ENCODE results near the gene P4HTM.

P4HTM gene

DNA sequence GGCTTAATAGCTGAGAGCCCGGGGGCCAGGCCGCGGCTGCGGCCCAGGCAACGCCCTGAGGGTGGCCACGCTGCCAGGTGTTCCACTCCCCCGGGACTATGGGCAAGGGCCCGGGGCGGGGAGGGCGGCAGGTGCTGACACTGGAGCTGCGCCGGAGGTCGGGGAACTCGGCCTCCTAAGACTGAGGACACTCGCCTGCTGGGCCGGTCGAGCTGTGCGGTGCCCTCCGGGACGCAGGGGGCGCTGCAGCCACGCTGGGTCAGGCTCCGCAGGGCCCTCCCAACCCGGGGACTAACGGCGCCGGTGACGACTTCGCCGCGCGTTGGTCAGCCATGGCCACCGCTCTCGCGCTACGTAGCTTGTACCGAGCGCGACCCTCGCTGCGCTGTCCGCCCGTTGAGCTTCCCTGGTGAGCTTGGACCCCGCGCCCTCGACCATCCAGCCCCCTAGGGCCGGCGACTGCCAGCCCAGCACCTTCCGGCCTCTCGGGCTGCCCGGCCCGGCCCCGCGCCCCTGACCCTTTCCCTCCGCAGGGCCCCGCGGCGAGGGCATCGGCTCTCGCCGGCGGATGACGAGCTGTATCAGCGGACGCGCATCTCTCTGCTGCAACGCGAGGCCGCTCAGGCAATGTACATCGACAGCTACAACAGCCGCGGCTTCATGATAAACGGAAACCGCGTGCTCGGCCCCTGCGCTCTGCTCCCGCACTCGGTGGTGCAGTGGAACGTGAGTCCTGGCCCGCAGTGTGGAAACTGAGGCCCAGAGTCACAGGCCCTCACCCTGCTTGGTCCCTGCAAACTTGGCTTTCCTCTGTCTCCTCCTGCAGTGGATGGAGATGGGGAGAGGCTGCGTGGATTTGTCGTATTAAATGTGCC lies 32.0 kb downstream of the P4HTM start, which contains the start of gene NDUFAF3:
Gene NDUFAF3 (plus strand): TSS at position 309 of the 875 bp plus-strand sequence. CDS start 24 bp downstream, at position 333.
- Mint-ChIP-seq H3K9me3 (no peaks in the 10 kb centered on the region), H3K36me3 (ENCODE audit: low read depth) (peaks cover 44% of the 10 kb centered on the region), H3K27me3 (no peaks in the 10 kb centered on the region), H3K27ac (peak within 1 kb of the TSS; percentile 95), H3K4me1 (ENCODE audit: low read depth) (peaks cover 68% of the 10 kb centered on the region), H3K4me3 (peak within 1 kb of the TSS; percentile 91)

DNA sequence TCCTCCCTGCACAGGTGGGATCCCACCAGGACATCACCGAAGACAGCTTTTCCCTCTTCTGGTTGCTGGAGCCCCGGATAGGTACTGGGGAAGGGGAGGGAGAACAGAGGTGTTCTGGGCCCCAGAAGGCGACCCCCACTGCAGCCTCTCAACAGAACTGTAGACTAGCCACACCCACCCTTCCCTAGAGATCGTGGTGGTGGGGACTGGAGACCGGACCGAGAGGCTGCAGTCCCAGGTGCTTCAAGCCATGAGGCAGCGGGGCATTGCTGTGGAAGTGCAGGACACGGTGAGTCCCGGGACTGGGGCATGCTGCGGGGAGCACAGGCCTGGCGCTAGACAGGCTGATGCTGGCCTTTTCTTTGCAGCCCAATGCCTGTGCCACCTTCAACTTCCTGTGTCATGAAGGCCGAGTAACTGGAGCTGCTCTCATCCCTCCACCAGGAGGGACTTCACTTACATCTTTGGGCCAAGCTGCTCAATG lies 32.7 kb downstream of the P4HTM start:
- Mint-ChIP-seq H3K9me3 (no peaks in the 10 kb centered on the region), H3K4me1 (ENCODE audit: low read depth) (peaks cover 69% of the 10 kb centered on the region), H3K4me3 (peak overlapping the region; percentile 91), H3K27me3 (no peaks in the 10 kb centered on the region), H3K27ac (peak overlapping the region; percentile 95), H3K36me3 (ENCODE audit: low read depth) (peaks cover 50% of the 10 kb centered on the region)

DNA sequence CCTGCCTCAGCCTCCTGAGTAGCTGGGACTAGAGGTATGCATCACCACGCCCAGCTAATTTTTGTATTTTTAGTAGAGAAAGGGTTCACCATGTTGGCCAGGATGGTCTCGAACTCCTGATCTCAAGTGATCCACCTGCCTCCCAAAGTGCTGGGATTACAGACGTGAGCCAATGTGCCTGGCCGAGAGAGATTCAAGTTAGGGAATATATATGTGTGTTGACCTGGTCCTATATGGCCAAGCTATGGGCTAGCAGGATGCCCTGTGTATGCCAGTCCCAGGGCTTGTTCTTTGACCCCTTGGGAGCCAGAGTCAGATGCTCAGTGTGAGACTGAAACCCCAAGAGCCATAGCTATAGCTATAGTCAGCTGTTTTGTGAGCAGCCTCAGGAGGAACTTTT lies 33.7 kb downstream of the P4HTM start:
- Mint-ChIP-seq H3K36me3 (ENCODE audit: low read depth) (peaks cover 61% of the 10 kb centered on the region), H3K27me3 (no peaks in the 10 kb centered on the region), H3K4me3 (peak overlapping the region; percentile 91), H3K27ac (peak overlapping the region; percentile 49), H3K9me3 (no peaks in the 10 kb centered on the region), H3K4me1 (ENCODE audit: low read depth) (peaks cover 73% of the 10 kb centered on the region)

DNA sequence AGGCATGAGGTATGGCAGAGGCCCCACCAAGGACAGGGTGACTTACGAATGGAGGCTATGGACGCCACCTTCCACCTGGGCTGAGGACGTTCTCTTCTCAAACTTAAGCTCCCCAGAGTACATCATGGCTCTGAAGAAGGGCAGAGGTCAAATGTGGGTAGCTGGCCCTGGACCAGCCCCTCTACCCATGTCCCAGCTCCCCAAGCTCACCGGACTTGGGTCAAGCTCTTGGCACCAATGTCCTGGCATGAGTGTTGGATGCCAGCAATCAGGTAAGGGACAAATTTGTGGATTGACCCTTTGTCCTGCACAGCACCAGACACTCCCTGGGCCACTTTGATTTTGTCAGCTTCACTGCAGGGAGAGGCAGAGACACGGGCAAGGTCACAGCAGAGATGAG lies 34.4 kb downstream of the P4HTM start:
- Mint-ChIP-seq H3K27me3 (no peaks in the 10 kb centered on the region), H3K4me3 (peak overlapping the region; percentile 91), H3K36me3 (ENCODE audit: low read depth) (peaks cover 66% of the 10 kb centered on the region), H3K4me1 (ENCODE audit: low read depth) (peaks cover 71% of the 10 kb centered on the region), H3K9me3 (no peaks in the 10 kb centered on the region), H3K27ac (peak overlapping the region; percentile 71)

DNA sequence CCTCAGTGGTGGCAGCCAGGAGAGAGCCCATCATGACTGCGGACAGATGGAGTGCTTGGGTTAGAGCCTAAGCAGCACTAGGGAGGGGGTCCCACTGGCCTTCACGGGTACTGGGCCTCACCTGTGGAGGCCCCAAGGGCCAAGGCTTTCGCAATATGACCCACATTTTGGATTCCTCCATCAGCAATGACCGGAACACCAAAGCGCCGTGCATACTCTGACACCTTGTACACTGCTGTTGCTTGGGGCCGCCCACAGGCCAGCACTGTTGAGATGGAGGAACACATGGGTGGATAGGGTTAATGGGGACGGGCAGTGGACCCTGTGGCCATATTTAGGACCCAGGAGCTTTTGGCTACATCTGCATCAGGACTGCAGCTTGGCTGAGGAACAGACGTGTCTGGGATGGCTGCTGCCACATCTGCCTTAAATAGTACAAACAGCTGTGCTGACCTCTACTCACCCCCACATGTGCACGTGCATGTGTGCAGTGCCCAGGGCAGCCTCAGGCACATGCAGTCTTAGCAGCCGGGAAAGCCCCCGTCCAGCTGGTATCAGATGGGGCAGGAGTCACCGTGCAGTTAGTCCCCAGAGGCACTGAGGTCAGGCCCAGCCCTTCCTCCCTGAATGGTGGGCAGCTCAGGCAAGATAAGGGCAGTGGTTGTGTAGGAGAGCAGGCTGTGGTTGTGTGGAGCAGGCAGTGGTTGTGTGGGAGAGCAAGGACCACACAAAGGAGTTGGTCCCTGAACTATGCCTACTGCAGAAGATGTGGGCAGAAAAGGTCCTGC lies 35.2 kb downstream of the P4HTM start:
- Mint-ChIP-seq H3K4me3 (peak overlapping the region; percentile 91), H3K9me3 (no peaks in the 10 kb centered on the region), H3K27me3 (no peaks in the 10 kb centered on the region), H3K4me1 (ENCODE audit: low read depth) (peaks cover 70% of the 10 kb centered on the region), H3K36me3 (ENCODE audit: low read depth) (peaks cover 72% of the 10 kb centered on the region), H3K27ac (peak overlapping the region; percentile 71)

DNA sequence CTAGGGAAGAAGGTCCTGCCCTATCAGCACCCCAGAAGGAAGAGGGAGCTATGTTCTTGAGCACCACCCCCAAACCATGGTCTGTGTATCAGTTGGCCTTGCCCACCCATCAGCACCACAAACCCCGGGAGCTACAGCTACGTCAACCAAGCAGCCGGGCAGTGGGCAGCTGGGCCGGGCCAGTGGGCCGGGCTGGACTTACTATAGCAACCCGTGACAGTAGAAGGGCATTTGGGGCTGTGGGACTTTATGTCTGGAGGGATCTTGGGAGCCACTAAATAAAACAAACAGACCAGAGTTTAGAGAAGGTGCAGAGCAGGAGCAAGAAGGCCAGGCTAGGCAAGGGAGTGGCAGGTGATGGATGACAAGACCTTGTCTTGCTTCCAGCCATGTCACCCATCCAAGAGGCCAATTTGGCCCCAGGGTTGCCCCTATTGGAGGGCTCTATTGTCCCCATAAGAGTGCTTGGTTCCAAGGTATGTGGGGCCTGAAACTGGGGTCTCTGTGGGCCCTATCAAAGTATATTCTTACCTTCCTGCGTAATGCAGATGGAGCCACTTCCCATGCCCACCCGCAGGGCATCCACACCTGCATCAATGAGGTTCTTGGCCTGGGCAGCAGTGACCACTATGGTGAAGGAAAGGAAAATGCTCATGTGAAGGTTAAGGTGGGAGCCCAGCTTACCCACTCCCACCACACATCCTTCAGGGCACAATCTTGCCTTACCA lies 35.9 kb downstream of the P4HTM start:
- Mint-ChIP-seq H3K4me3 (peak overlapping the region; percentile 98), H3K4me1 (ENCODE audit: low read depth) (peaks cover 68% of the 10 kb centered on the region), H3K27me3 (no peaks in the 10 kb centered on the region), H3K9me3 (no peaks in the 10 kb centered on the region), H3K27ac (peak overlapping the region; percentile 71), H3K36me3 (ENCODE audit: low read depth) (peaks cover 72% of the 10 kb centered on the region)

DNA sequence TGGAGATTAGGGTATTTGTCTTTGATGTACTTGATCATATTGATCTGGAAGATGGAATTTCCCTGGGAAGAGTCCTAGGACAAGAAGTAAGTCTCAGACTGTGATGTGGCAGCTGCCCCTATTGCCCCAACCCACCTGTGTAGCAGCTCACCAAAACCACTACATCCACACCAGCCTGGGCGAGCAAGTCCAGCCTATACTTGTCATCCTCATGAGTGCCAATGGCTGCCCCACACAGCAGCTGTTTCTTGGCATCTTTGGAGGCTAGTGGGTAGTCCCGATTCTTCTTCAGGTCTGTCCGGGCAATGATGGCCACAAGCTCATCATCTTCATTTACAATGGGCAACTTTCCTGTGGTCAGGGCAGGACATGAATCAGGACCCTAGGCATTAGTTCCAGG lies 36.5 kb downstream of the P4HTM start:
- no peaks in the 10 kb centered on the region for H3K27me3 Mint-ChIP-seq
- no peaks in the 10 kb centered on the region for H3K9me3 Mint-ChIP-seq
- peak overlapping the region; percentile 80 for H3K27ac Mint-ChIP-seq
- peak overlapping the region; percentile 98 for H3K4me3 Mint-ChIP-seq
- H3K4me1 Mint-ChIP-seq (ENCODE audit: low read depth): peaks cover 68% of the 10 kb centered on the region
- H3K36me3 Mint-ChIP-seq (ENCODE audit: low read depth): peaks cover 72% of the 10 kb centered on the region

DNA sequence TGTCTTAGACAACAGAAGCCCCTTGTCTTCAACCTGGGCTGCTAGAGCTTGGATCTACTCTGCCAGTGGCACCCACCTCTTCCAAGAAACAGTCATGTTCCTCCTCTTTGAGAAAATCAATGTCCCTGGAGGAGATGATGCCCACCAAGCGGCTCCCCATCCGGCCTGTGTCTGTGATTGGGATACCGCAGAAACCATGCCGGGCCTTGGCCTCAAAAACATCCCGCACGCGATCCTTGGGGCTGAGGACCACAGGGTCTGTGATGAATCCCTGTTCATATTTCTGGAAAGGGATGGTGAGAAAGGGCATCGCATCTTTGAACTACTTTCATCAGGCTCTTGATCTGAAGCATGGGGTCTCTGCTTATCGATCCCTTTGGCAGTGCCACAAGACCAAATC lies 37.6 kb downstream of the P4HTM start:
- peaks cover 76% of the 10 kb centered on the region for H3K36me3 Mint-ChIP-seq (ENCODE audit: low read depth)
- H3K4me3 Mint-ChIP-seq: peak overlapping the region; percentile 98
- no peaks in the 10 kb centered on the region for H3K27me3 Mint-ChIP-seq
- no peaks in the 10 kb centered on the region for H3K9me3 Mint-ChIP-seq
- H3K4me1 Mint-ChIP-seq (ENCODE audit: low read depth): peaks cover 68% of the 10 kb centered on the region
- H3K27ac Mint-ChIP-seq: peak overlapping the region; percentile 96

DNA sequence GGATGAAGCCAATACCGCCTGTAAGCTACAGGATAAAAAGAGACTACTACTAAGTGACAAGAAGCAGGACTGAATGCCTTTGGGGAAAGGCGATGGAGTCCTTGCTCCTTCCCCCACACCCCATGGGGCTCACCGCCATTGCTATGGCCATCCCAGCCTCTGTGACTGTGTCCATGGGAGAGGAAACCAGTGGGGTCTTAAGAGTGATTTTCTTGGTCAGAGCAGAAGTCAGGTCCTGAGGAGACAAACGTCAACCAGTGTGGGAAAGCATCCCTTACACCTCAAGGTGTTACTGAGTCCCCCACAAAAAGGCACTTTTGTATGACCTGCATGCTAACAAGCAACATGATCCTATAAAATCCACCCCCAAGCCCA lies 38.2 kb downstream of the P4HTM start:
- peaks cover 75% of the 10 kb centered on the region for H3K36me3 Mint-ChIP-seq (ENCODE audit: low read depth)
- no peaks in the 10 kb centered on the region for H3K27me3 Mint-ChIP-seq
- no peaks in the 10 kb centered on the region for H3K9me3 Mint-ChIP-seq
- H3K27ac Mint-ChIP-seq: peak overlapping the region; percentile 96
- H3K4me3 Mint-ChIP-seq: peak overlapping the region; percentile 98
- peaks cover 62% of the 10 kb centered on the region for H3K4me1 Mint-ChIP-seq (ENCODE audit: low read depth)

DNA sequence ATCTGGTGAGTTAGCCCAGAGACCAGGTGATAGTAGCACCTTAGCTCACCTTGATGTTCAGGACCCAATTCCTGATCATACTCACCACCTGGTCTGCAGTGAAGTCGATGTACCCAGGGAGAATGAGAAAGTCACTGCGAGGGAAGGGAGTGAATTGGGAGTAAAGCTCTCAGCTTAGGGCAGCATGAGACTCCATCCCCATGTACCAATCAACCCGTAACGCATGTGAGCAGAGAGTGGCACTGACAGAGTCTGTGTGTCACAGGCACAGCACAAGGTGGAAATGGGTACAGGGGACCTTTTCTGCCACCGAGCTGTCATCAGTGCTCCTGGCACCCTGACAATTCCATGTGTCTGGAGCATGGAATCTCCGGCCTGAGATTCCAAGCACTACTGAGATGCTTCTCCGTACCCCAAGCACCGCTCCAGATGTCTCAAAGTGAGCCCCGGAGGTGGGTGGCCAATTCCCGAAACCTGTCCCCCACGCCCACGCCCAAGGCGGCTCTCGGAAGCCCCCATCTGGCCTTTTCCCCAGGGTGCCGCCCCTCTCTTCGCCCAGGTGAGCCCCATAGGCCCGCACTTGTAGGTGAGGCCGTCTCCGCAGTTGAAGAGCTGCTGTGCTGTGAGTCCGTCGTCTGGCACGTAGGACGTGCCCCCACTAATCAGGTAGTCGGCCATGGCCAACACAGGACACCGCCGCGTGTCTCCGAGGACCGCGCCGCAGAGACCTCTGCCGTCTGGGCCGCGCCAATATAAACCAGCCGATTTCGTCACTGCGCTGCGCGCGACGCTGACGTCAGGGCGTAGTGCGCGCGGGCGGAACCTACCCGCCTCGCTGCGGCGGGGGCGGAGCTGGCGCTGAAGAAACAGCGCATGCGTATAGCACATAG lies 38.9 kb downstream of the P4HTM start, which contains the start of gene IMPDH2:
Gene IMPDH2 (minus strand): TSS at position 726 of the 890 bp plus-strand sequence. CDS start 48 bp downstream, at position 678.
- Mint-ChIP-seq H3K36me3 (ENCODE audit: low read depth) (peaks cover 71% of the 10 kb centered on the region), H3K9me3 (no peaks in the 10 kb centered on the region)

DNA sequence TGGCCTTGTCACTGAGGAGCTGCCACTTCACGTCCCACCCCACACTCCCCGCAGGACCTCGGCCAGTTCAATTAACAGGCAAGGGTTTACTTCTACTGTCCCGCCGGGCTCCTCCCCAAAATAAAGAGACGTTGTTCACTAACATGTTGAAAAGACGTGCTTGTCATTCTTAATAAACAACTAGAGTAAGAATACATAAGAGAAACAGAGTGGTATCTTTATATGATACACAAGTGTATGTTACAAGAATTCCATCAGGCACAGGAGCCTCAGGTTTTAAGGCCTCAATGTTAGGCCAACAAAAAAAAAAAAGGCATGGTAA lies 39.5 kb downstream of the P4HTM start:
- no peaks in the 10 kb centered on the region for H3K9me3 Mint-ChIP-seq
- peaks cover 50% of the 10 kb centered on the region for H3K4me1 Mint-ChIP-seq (ENCODE audit: low read depth)
- peak overlapping the region; percentile 96 for H3K27ac Mint-ChIP-seq
- no peaks in the 10 kb centered on the region for H3K27me3 Mint-ChIP-seq
- peaks cover 67% of the 10 kb centered on the region for H3K36me3 Mint-ChIP-seq (ENCODE audit: low read depth)
- peak overlapping the region; percentile 98 for H3K4me3 Mint-ChIP-seq

More for the DNA sequence above, 38.9 kb downstream of the P4HTM start, which contains the start of gene IMPDH2:
- H3K27ac Mint-ChIP-seq: peak within 1 kb of the TSS; percentile 96
- H3K4me3 Mint-ChIP-seq: peak within 1 kb of the TSS; percentile 98
- H3K27me3 Mint-ChIP-seq: no peaks in the 10 kb centered on the region
- H3K4me1 Mint-ChIP-seq (ENCODE audit: low read depth): peaks cover 56% of the 10 kb centered on the region

DNA sequence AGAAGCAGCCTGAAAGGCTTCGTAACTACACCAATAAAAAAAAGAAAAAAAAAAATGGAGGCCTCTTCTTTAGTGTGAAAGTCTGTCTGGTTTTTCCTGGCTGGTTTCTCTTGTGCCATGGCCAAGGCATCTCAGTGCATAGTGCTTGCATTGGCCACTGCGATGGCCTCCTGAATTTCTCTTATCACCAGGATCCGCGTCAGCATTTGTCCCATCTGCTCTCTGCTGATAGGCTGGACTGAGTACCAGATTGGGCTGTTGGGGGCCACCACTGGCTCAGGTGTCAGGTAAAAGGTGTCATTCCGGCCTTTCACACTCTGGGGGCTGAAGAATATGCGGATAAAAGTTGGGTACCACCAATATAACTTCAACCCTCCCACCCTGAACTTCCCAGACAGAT lies 40.3 kb downstream of the P4HTM start:
- no peaks in the 10 kb centered on the region for H3K9me3 Mint-ChIP-seq
- H3K4me1 Mint-ChIP-seq (ENCODE audit: low read depth): peaks cover 43% of the 10 kb centered on the region
- no peaks in the 10 kb centered on the region for H3K27me3 Mint-ChIP-seq
- no peak overlapping the region for H3K4me3 Mint-ChIP-seq
- H3K27ac Mint-ChIP-seq: peak overlapping the region; percentile 55
- peaks cover 67% of the 10 kb centered on the region for H3K36me3 Mint-ChIP-seq (ENCODE audit: low read depth)

DNA sequence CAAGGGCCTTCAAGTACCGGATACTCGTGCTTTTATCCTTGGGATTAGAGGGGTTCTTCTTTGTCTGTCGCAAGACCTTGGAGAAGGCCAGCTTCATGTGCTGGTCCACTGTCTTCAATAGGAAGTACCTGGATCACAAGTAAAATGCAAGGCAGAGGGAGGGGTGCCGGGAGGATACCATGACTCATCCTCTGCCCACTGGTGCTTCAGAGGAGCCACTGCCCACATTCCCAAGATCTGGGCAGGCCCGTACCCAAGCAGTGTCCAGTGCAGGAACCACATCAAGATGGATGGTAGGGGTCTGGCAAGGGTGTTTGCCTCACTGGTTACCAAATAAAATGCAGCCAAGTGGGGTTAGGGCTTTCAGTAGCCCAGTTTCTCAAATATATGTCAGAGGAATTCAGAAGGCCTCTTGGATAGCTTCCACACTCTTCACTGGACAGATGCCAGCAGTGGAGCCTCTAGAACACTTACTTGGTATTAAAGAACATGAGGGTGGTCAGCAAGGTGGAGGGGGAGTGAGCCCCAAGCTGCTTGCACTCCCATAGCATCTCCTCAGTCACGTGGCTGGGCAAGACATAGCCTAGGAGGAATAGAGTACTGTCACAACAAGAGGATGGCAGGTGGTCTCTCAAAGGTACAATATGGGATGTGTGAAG lies 42.7 kb downstream of the P4HTM start:
- Mint-ChIP-seq H3K4me1 (ENCODE audit: low read depth) (peaks cover 20% of the 10 kb centered on the region), H3K4me3 (no peak overlapping the region), H3K9me3 (no peaks in the 10 kb centered on the region), H3K36me3 (ENCODE audit: low read depth) (peaks cover 59% of the 10 kb centered on the region), H3K27ac (no peak overlapping the region), H3K27me3 (no peaks in the 10 kb centered on the region)

Measured in stimulated activated naive CD8-positive, alpha-beta T cell treated with anti-CD3 and anti-CD28 coated beads, Interleukin-15, Interleukin-2, amounts not matched to agents 100 ng/mL and 50 ng/mL, for 24 hours (primary cell).